IMR-90 (cell line): Measurements from ENCODE around the gene H1-8. TPM values are rescaled to one million over a fixed set of nuclear protein-coding genes. Genes with fewer than 3 reads are reported as not detected.

Experiments
- ATAC-seq: fragments of 200-7000 bp; cut with Tn5 transposase; 2 replicates; pipeline ENCODE4 v1.9.1; 2020; ENCODE audit warnings: low read depth, mild to moderate bottlenecking, moderate library complexity
- BruUV-seq: library from RNA; stranded (reverse); fragments of 400-500 nt; replicated peaks from 2 replicates; lab custom pipeline; 2021; lab: Mats Ljungman, UMichigan
- CTCF ChIA-PET: fragments of 300-600 bp; formaldehyde crosslinking; extraction: SDS; loops from one replicate; lab custom pipeline; 2021; ENCODE audit warnings: antibody characterized with exemption; lab: Yijun Ruan, JAX
- POLR2A ChIA-PET: fragments of 300-600 bp; sonication (Branson Sonifier 250); formaldehyde crosslinking; loops from one replicate; lab custom pipeline; 2022; ENCODE audit warnings: antibody characterized with exemption; ENCODE audit not compliant: unreplicated experiment; lab: Charles Lee
- DNase-seq: peaks from one replicate; pipeline ENCODE4 v3.0.0; 2013
- H2AFZ ChIP-seq: replicated peaks from 2 replicates; pipeline ENCODE3; 2013; ENCODE audit warnings: low read length, mild to moderate bottlenecking; ENCODE audit not compliant: poor library complexity
- H2AK5ac ChIP-seq: 2 replicates; pipeline ENCODE4 v1.6.1; 2013; ENCODE audit warnings: low read depth, low read length, inconsistent platforms
- H2AK9ac ChIP-seq: replicated peaks from 2 replicates; pipeline ENCODE3; 2013; ENCODE audit warnings: mild to moderate bottlenecking, low read depth, low read length, moderate library complexity; ENCODE audit not compliant: poor library complexity
- H2BK120ac ChIP-seq: 2 replicates; pipeline ENCODE4 v1.6.1; 2013; ENCODE audit warnings: low read depth, low read length, inconsistent platforms
- H2BK15ac ChIP-seq: 3 replicates; pipeline ENCODE4 v1.6.1; 2013; ENCODE audit warnings: low read depth, low read length, inconsistent platforms
- H2BK20ac ChIP-seq: 2 replicates; pipeline ENCODE4 v1.6.1; 2013; ENCODE audit warnings: low read depth, mild to moderate bottlenecking, inconsistent platforms, low read length, moderate library complexity
- H2BK5ac ChIP-seq: 2 replicates; pipeline ENCODE4 v1.6.1; 2013; ENCODE audit warnings: mild to moderate bottlenecking, low read depth, low read length, inconsistent platforms; ENCODE audit not compliant: poor library complexity, severe bottlenecking
- H3K14ac ChIP-seq: replicated peaks from 2 replicates; pipeline ENCODE4 v1.6.1; 2013; ENCODE audit warnings: low read depth, low read length, inconsistent platforms
- H3K18ac ChIP-seq: 2 replicates; pipeline ENCODE4 v1.6.1; 2013; ENCODE audit warnings: low read depth, low read length, control low read depth
- H3K23ac ChIP-seq: 2 replicates; pipeline ENCODE4 v1.6.1; 2013; ENCODE audit warnings: low read depth, low read length, inconsistent platforms
- H3K27ac ChIP-seq: 2 replicates; pipeline ENCODE4 v1.5.1; 2013; ENCODE audit warnings: mild to moderate bottlenecking, control low read depth, low read length; ENCODE audit not compliant: insufficient read depth
- H3K27me3 ChIP-seq: 2 replicates; pipeline ENCODE4 v1.6.1; 2013; ENCODE audit warnings: low read length; ENCODE audit not compliant: control insufficient read depth, insufficient read depth
- H3K36me3 ChIP-seq: 2 replicates; pipeline ENCODE4 v1.6.1; 2013; ENCODE audit warnings: low read length, mixed read lengths; ENCODE audit not compliant: control insufficient read depth, insufficient read depth
- H3K4ac ChIP-seq: 2 replicates; pipeline ENCODE4 v1.6.1; 2013; ENCODE audit warnings: low read depth, low read length, inconsistent platforms
- H3K4me1 ChIP-seq: 2 replicates; pipeline ENCODE4 v1.6.1; 2013; ENCODE audit warnings: low read length, mixed read lengths; ENCODE audit not compliant: control insufficient read depth, insufficient read depth
- H3K4me2 ChIP-seq: 2 replicates; pipeline ENCODE4 v1.6.1; 2013; ENCODE audit warnings: low read depth, mild to moderate bottlenecking, control low read depth, low read length, moderate library complexity
- H3K4me3 ChIP-seq: 2 replicates; pipeline ENCODE4 v1.5.1; 2013; ENCODE audit warnings: low read depth, mild to moderate bottlenecking, control low read depth, low read length, moderate library complexity; ENCODE audit not compliant: insufficient read depth
- H3K56ac ChIP-seq: 2 replicates; pipeline ENCODE4 v1.6.1; 2013; ENCODE audit warnings: low read length, inconsistent platforms; ENCODE audit not compliant: insufficient read depth; ENCODE audit errors: extremely low read depth
- H3K79me1 ChIP-seq, 2 experiments: 2 replicates each; pipeline ENCODE4 v1.6.1; 2013; ENCODE audit warnings: low read length in 2 of 2, inconsistent platforms in 1 of 2, low read depth in 1 of 2
- H3K9ac ChIP-seq: 2 replicates; pipeline ENCODE4 v1.6.1; 2013; ENCODE audit warnings: low read depth, low read length, control low read depth
- H3K9me1 ChIP-seq: 2 replicates; pipeline ENCODE4 v1.6.1; 2013; ENCODE audit warnings: low read length, inconsistent platforms; ENCODE audit not compliant: insufficient read depth
- H3K9me3 ChIP-seq: 2 replicates; pipeline ENCODE4 v1.6.1; 2013; ENCODE audit warnings: low read length; ENCODE audit not compliant: control insufficient read depth, insufficient read depth
- H4K20me1 ChIP-seq: 2 replicates; pipeline ENCODE4 v1.6.1; 2013; ENCODE audit warnings: low read length, inconsistent platforms; ENCODE audit not compliant: insufficient read depth
- H4K5ac ChIP-seq: 2 replicates; pipeline ENCODE4 v1.6.1; 2013; ENCODE audit warnings: mild to moderate bottlenecking, low read depth, low read length, control low read depth
- H4K8ac ChIP-seq, 2 experiments: 2 replicates each; pipeline ENCODE4 v1.6.1; 2013; ENCODE audit warnings: low read depth in 2 of 2, low read length in 2 of 2, control low read depth in 1 of 2, inconsistent platforms in 1 of 2
- H4K91ac ChIP-seq: 2 replicates; pipeline ENCODE4 v1.6.1; 2013; ENCODE audit warnings: low read depth, low read length, inconsistent platforms; ENCODE audit not compliant: insufficient read depth
- NFE2L2 ChIP-seq: fragments of 150-350 bp; IDR thresholded peaks from 2 replicates; pipeline ENCODE4 v1.6.1; 2016; ENCODE audit warnings: low read depth, mild to moderate bottlenecking, low read length
- WGBS, 2 experiments: methylation state at CpG; one replicate each; pipeline versions ENCODE4 v1.1.5 to v1.1.7; 2013; ENCODE audit warnings: missing lambda C conversion rate in 2 of 2; ENCODE audit not compliant: insufficient read length in 1 of 2; ENCODE audit errors: extremely low coverage in 2 of 2; 5-methylcytosine and 5-hydroxymethylcytosine counted together
- dilution Hi-C: fragments of 300-500 bp; cut with HindIII; formaldehyde crosslinking; loops from one replicate; pipeline ENCODE4 v1.14.3; 2018; ENCODE audit warnings: low sequenced_read_pairs; ENCODE audit not compliant: unreplicated experiment
- in situ Hi-C: fragments of 300-500 bp; cut with MboI; formaldehyde crosslinking; loops from 3 replicates; pipeline ENCODE4 v1.14.3; 2019; ENCODE audit warnings: low sequenced_read_pairs, inconsistent platforms, mixed read lengths
- intact Hi-C: fragments of 100-400 bp; cut with micrococcal nuclease; formaldehyde crosslinking; loops from 2 replicates; pipeline ENCODE4 v1.10.0; 2022
- polyA plus RNA-seq, 3 experiments: library from polyadenylated mRNA; depleted of rRNA; stranded (reverse); fragments of >200 nt; gene quantifications; 2 replicates each; pipeline ENCODE4 v1.2.3, GENCODE V29; 2012; ENCODE audit warnings: low replicate concordance in 1 of 3
- total RNA-seq: library from RNA; depleted of rRNA; stranded (reverse); fragments of >200 nt; gene quantifications from 2 replicates; pipeline ENCODE4 v1.2.3, GENCODE V29; 2012

The H1-8 gene
- total and polyA plus RNA-seq, 2 of the 4 experiments (the other 2 are of a cell fraction), result not detected

- H2AK9ac ChIP-seq, result no peak overlapping the region
- H2BK120ac ChIP-seq, result no peak overlapping the region
- ChIA-PET POLR2A (no interaction called here), CTCF (no interaction called here)
- BruUV-seq, result no TSS peak
- no peak overlapping the region for H3K56ac ChIP-seq
- no peaks in the 10 kb centered on the region for H3K9me3 ChIP-seq
- H4K8ac ChIP-seq, result no peak overlapping the region
- H2BK20ac ChIP-seq, result no peak overlapping the region
- no peak overlapping the region for H2AK5ac ChIP-seq
- H3K23ac ChIP-seq, result no peak overlapping the region
- no peak overlapping the region for H3K27ac ChIP-seq
- H2BK5ac ChIP-seq, result no peak overlapping the region
- DNase-seq (no peak), ATAC-seq (no peak)
- dilution Hi-C loops (no loop called here), intact Hi-C loops (no loop called here), in situ Hi-C loops (no loop called here)
- no peak overlapping the region for H3K9ac ChIP-seq
- H4K20me1 ChIP-seq, result no peaks in the 10 kb centered on the region
- no peak overlapping the region for H2AFZ ChIP-seq
- no peak overlapping the region for H3K4me2 ChIP-seq
- H3K9me1 ChIP-seq, result peaks cover 3% of the 10 kb centered on the region; the same call in 1 of the 2 replicates
- H4K91ac ChIP-seq, result no peak overlapping the region
- peaks cover 17% of the 10 kb centered on the region; the same call in 1 of the 2 replicates for H3K36me3 ChIP-seq
- WGBS, 2 experiments, result 86% methylated on average over 4 of the region's 7 CpGs; no CpG with 5 or more reads in 1 of the 2 experiments
- no peak overlapping the region for H3K4me3 ChIP-seq
- no peaks in the 10 kb centered on the region for H3K4me1 ChIP-seq
- no peaks in the 10 kb centered on the region for H3K79me1 ChIP-seq
- no peaks in the 10 kb centered on the region for H3K27me3 ChIP-seq
- no peak overlapping the region for H3K14ac ChIP-seq
- TF ChIP-seq NFE2L2, result no peak
- no peak overlapping the region for H3K4ac ChIP-seq
- no peak overlapping the region for H2BK15ac ChIP-seq
- H3K18ac ChIP-seq, result no peak overlapping the region
- no peak overlapping the region for H4K5ac ChIP-seq
These were observed 25.5 kb upstream of the H1-8 start for GRCh38 chr3:129517516-129517915.
